GM10266 (cell line): ENCODE data around the gene SLC35D2.

Experiments used
- DNase-seq: peaks from one replicate; pipeline ENCODE4 v3.0.0; 2012; ENCODE audit errors: extremely low spot score
- TF ChIP-seq, protein P1 (sequence below): IDR thresholded peaks from 2 replicates; pipeline ENCODE4 v1.5.1; 2012; ENCODE audit warnings: mild to moderate bottlenecking, low read depth; ENCODE audit not compliant: control insufficient read depth, insufficient read depth; ENCODE audit errors: missing control alignments

The SLC35D2 gene

DNA sequence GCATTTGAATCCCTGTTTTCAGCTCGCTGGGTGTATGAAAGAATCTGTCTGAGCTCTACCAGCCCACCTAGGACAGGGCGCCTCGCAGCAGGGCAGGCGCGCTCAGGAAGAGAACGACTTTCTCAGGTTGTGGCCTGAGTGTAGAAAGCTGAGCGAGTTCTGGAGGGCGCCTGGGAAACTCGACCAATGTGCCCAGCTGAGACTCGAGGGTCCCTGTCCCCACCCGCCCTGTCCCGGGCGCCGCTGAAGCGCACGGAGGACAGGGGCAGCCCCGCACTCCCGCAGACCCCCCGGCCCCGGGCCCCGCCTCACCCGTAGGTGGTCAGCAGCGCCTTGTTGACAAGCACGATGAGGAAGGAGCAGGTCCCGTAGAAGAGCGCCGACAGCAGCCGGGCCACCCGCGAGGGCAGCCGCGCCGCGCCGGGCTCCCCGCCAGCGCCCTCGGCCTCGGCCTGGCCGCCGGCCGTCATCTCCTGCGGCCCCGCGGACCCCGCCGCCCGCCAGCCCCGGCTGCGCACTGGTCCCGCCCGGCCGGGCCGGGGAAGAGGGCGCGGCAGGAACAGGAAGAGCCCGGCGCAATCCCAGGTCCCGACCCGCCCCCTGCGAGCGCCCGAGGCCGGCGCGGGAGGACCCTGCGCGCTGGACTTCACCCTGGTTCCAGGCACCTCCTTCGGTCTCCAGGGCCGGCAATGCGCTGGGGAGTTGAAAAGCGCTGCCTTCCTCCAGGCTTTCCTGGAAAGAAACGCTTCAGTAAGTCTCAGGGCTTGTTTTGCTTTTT is at the start of gene SLC35D2:
SLC35D2 (minus strand) TSS at position 547 of the 778 bp plus-strand sequence; CDS start at position 470, 77 bp downstream.
- TF ChIP-seq, protein P1, sequence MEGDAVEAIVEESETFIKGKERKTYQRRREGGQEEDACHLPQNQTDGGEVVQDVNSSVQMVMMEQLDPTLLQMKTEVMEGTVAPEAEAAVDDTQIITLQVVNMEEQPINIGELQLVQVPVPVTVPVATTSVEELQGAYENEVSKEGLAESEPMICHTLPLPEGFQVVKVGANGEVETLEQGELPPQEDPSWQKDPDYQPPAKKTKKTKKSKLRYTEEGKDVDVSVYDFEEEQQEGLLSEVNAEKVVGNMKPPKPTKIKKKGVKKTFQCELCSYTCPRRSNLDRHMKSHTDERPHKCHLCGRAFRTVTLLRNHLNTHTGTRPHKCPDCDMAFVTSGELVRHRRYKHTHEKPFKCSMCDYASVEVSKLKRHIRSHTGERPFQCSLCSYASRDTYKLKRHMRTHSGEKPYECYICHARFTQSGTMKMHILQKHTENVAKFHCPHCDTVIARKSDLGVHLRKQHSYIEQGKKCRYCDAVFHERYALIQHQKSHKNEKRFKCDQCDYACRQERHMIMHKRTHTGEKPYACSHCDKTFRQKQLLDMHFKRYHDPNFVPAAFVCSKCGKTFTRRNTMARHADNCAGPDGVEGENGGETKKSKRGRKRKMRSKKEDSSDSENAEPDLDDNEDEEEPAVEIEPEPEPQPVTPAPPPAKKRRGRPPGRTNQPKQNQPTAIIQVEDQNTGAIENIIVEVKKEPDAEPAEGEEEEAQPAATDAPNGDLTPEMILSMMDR: no peak
- peak; percentile 73 for DNase-seq

DNA sequence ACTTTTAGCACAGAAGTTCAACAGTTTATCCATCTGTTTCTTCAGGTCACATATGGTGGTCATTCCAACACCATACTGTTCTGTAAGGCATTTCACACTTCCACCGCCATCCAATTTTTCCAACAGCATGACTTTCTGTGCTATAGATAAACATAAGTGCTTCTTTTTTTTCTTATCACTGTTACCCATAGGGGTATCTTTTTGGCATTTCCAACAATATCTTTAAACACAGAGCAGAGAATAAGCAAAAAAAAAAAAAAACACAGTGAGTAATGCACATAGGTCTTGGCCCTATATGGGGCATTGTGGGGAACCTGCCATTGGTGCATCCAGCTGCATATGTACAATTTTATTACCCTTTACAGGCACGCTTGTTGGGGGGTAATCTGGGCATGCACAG is 46.9 kb upstream of the SLC35D2 start:
- DNase-seq: no peak
- TF ChIP-seq, protein P1: no peak

DNA sequence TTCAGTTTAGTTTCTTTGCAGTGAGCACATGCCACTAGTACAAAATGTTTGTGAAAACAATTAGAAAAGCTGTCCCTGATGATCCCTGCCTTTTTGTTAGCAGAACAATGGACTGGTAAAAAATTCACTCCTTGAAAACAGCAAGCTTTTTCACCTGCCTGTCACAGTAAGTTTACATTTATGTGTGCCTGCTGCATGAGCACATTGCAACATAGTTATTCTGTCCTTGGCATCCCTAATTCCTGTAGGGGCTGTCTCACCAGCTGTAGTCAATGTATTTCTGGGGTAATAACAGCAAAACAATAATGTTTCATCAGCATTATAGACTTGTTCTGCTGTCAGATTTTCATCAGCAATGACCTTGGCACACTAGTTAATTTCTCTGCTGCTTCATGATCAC is 46.2 kb upstream of the SLC35D2 start:
- no peak for DNase-seq
- TF ChIP-seq, protein P1: no peak

DNA sequence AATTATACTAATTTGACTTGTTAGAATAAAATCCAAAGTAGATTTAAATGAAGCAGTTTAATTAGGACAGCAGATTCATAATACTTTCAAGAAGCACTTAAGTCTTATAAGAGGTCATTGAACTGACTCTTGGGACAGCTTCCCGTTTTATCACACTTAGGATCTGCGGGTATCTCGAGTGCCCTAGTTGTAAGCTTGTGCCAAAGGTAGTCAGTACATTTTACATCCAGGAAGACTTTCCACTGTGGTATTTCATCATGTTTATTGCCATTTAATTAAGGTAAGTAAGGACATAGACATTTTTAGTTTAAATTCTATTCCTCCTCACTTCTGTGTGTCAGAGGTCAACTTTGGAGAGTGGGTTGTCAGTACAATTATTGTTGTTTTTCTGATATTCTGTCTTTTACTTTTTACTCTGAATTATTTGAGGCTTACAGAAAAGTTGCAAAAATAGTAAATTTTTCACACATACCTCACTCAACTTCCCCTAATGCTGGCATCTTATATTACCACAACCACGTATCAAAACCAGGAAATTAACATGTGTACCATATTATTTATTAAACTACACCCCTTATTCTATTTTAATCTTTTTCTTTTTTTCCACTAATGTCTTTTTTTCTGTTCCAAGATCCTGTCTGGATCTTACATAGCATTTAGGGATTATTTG is 42.1 kb upstream of the SLC35D2 start:
- TF ChIP-seq, protein P1: no peak
- DNase-seq: no peak

DNA sequence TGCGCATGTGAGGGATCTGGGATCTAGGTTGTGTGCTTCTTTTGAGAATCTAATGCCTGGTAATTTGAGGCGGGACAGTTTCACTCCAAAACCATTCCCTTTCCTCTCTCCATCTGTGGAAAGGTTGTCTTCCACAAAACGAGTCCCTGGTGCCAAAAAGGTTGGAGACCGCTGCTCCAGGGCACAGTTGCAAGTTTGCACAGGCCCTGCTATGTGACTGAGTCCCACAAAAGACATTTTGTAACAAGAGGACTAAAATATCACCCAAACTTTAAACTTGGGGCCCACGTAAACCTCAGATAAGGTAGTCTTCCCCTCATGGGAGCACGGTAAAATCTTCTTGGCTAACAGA is 40.5 kb upstream of the SLC35D2 start:
- DNase-seq: no peak
- TF ChIP-seq, protein P1: no peak

DNA sequence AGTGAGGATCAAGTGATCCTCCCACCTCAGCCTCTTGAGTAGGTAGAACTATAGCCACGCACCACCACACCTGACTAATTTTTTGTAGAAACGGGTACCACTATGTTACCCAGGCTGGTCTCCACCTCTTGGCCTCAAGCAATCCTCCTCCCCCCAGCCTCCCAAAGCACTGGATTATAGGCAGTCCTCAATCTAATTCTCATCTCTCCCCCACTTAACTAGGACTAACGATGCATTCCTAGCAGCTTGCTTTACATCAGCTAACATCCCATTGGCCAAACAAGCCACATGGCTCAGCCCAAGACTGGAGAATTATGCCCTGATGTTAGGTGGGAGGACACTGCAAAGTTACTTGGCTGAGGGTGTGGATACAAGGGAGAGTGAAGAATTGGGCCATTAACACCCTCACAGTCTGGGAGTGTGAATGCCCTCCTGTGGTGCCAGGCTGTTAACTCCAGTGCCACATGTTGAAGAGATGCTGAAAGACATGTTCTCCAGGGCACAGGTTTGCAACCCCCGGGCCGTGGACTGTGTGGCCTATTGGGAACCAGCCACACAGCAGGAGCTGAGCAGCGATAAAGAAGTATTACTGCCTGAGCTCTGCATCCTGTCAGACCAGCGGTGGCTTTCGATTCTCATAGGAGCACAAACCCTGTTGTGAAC is 39.9 kb upstream of the SLC35D2 start:
- TF ChIP-seq, protein P1: no peak
- no peak for DNase-seq

DNA sequence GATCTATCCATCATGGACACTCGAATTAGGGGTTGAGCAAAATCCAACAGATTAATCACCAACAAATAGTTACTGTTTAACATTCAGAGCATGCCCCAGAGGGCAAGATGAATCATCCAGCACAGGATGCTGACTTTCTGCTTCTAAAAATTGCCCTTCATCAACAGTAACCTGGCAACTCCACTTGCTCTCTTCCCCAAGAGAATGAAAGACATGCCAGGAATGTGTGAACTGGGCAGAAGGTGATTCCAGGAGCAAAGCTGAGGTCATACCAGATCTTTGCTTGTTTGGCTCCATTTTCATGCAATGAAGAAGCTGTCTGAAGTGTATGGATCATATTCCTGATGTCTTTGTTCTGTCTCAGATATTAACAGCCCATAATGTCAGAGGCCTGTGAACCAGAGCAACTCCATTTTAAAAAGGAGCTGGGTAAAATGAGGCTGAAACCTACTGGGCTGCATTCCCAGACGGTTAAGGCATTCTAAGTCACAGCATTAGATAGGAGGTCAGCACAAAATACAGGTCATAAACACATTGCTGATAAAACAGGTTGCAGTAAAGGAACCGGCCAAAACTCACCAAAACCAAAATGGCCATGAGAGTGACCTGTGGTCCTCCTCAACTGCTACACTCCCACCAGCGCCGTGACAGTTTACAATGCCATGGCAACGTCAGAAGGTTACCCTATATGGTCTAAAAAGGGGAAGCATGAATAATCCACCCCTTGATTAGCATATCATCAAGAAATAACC is 37.1 kb upstream of the SLC35D2 start:
- peak; percentile 26 for DNase-seq
- TF ChIP-seq, protein P1: no peak
